Raji (cell line): ENCODE data around the gene PMM1.

ENCODE experiments used
- POLR2A ChIP-seq: IDR thresholded peaks from 2 replicates; pipeline ENCODE4 v1.6.1; 2011; ENCODE audit warnings: low read depth, low read length, control low read depth; ENCODE audit not compliant: insufficient read depth

Gene PMM1

GRCh38 chr22:41589391-41590241 is at the start of gene PMM1:
Gene PMM1, minus strand, starts transcription at chr22:41589840. Its CDS starts 35 bp downstream, at chr22:41589805.
- TF ChIP-seq POLR2A = peak; percentile 77

GRCh38 chr22:41638748-41639147 is 49.1 kb upstream of the PMM1 start:
- no peak for TF ChIP-seq POLR2A

- no peak for TF ChIP-seq POLR2A
These were observed 48.5 kb upstream of the PMM1 start for GRCh38 chr22:41638124-41638523.

- TF ChIP-seq POLR2A = no peak
These were observed 46.8 kb upstream of the PMM1 start for GRCh38 chr22:41636467-41636866.

GRCh38 chr22:41625577-41625976 is 35.9 kb upstream of the PMM1 start:
- no peak for TF ChIP-seq POLR2A

- no peak for TF ChIP-seq POLR2A
These were observed 32.2 kb upstream of the PMM1 start for GRCh38 chr22:41621911-41622179.

GRCh38 chr22:41621099-41621910 is 31.7 kb upstream of the PMM1 start, which contains the start of gene XRCC6:
Gene XRCC6, plus strand, starts transcription at chr22:41621295. Its CDS starts 710 bp downstream, at chr22:41622005.
- TF ChIP-seq POLR2A = peak; percentile 94

GRCh38 chr22:41620589-41621098 is 31.0 kb upstream of the PMM1 start, which contains the start of gene DESI1:
Gene DESI1, minus strand, starts transcription at chr22:41621043. Its CDS starts 204 bp downstream, at chr22:41620839.
- peak; percentile 84 for TF ChIP-seq POLR2A

GRCh38 chr22:41619979-41620588 is 30.4 kb upstream of the PMM1 start:
- no peak for TF ChIP-seq POLR2A

- TF ChIP-seq POLR2A = no peak
These were observed 23.8 kb upstream of the PMM1 start for GRCh38 chr22:41613456-41613855.

- TF ChIP-seq POLR2A = no peak
These were observed 23.1 kb upstream of the PMM1 start for GRCh38 chr22:41612603-41613306.

GRCh38 chr22:41608386-41608785 is 18.7 kb upstream of the PMM1 start:
- TF ChIP-seq POLR2A = no peak

- no peak for TF ChIP-seq POLR2A
These were observed 14.3 kb upstream of the PMM1 start for GRCh38 chr22:41603873-41604332.

- TF ChIP-seq POLR2A = no peak
These were observed 11.3 kb upstream of the PMM1 start for GRCh38 chr22:41600976-41601375.

- no peak for TF ChIP-seq POLR2A
These were observed 9.4 kb upstream of the PMM1 start for GRCh38 chr22:41598891-41599635.

GRCh38 chr22:41598081-41598480 is 8.4 kb upstream of the PMM1 start:
- TF ChIP-seq POLR2A = no peak
